Endodermal cell (in vitro differentiated cells): ENCODE results near the gene ARNT2. TPM values are rescaled to one million over a fixed set of nuclear protein-coding genes. Genes with fewer than 3 reads are reported as not detected.

Experiments used
- DNase-seq: peaks from one replicate; pipeline ENCODE4 v3.0.0-alpha.2; 2017
- H3K27ac ChIP-seq: 2 replicates; pipeline ENCODE4 v1.5.1; 2013; ENCODE audit warnings: mild to moderate bottlenecking, low read depth, low read length, moderate library complexity
- H3K27me3 ChIP-seq: 2 replicates; pipeline ENCODE4 v1.6.1; 2013; ENCODE audit warnings: mild to moderate bottlenecking, low read length, moderate library complexity; ENCODE audit not compliant: insufficient read depth, control insufficient read depth, poor library complexity, severe bottlenecking
- H3K36me3 ChIP-seq: 2 replicates; pipeline ENCODE4 v1.7.0; 2013; ENCODE audit warnings: mild to moderate bottlenecking, low read length, moderate library complexity; ENCODE audit not compliant: control insufficient read depth, insufficient read depth
- H3K4me1 ChIP-seq: one replicate; pipeline ENCODE4 v1.7.0; 2013; ENCODE audit warnings: low read length; ENCODE audit not compliant: control insufficient read depth, insufficient read depth
- H3K4me3 ChIP-seq: 2 replicates; pipeline ENCODE4 v1.5.1; 2013; ENCODE audit warnings: mild to moderate bottlenecking, low read length, moderate library complexity
- H3K9ac ChIP-seq: 2 replicates; pipeline ENCODE4 v1.6.1; 2013; ENCODE audit warnings: mild to moderate bottlenecking, low read length, moderate library complexity; ENCODE audit not compliant: poor library complexity, severe bottlenecking; ENCODE audit errors: extremely low read depth
- H3K9me3 ChIP-seq: 2 replicates; pipeline ENCODE4 v1.6.1; 2013; ENCODE audit warnings: mild to moderate bottlenecking, low read length, moderate library complexity; ENCODE audit not compliant: control insufficient read depth
- H3K27ac Mint-ChIP-seq: 2 replicates; pipeline ENCODE4 v1.8.0; 2020; ENCODE audit warnings: mixed read lengths
- H3K27me3 Mint-ChIP-seq: 2 replicates; pipeline ENCODE4 v1.8.0; 2021; ENCODE audit warnings: mild to moderate bottlenecking, mixed read lengths; ENCODE audit not compliant: insufficient read depth
- H3K36me3 Mint-ChIP-seq: 2 replicates; pipeline ENCODE4 v1.8.0; 2020; ENCODE audit warnings: low read depth, mixed read lengths
- H3K4me1 Mint-ChIP-seq: 2 replicates; pipeline ENCODE4 v1.8.0; 2020; ENCODE audit warnings: mixed read lengths
- H3K4me3 Mint-ChIP-seq: 2 replicates; pipeline ENCODE4 v1.8.0; 2020; ENCODE audit warnings: mild to moderate bottlenecking, moderate library complexity, mixed read lengths
- H3K9me3 Mint-ChIP-seq: 2 replicates; pipeline ENCODE4 v1.8.0; 2020; ENCODE audit warnings: mild to moderate bottlenecking, mixed read lengths
- WGBS, 2 experiments: methylation state at CpG; one replicate each; pipeline versions ENCODE4 v1.1.5 to v1.1.7; 2013; ENCODE audit warnings: missing lambda C conversion rate in 2 of 2, mixed read lengths in 1 of 2; ENCODE audit not compliant: insufficient coverage in 1 of 2, insufficient read length in 1 of 2; 5-methylcytosine and 5-hydroxymethylcytosine counted together
- total RNA-seq, 2 donors: library from RNA; stranded (reverse); fragmentation: NEBNext Ultra II Directional in 1 of 2; extraction: Animal tissue kit (Norgen Biotek cat#: 25700) in 1 of 2; gene quantifications; 2 replicates in 1 of 2; 3 replicates in 1 of 2; pipeline ENCODE4 v1.2.1, GENCODE V29; 2021
- TF ChIP-seq, protein P1 (sequence below): fragments of 200-600 bp; sonication (generic); conservative IDR thresholded peaks from 2 replicates; pipeline ENCODE4 v1.5.0; 2021; ENCODE audit warnings: antibody characterized with exemption, mild to moderate bottlenecking

ARNT2 gene
- total RNA-seq, 2 donors from 2014 or later: 8.0 to 15.9 TPM

GRCh38 chr15:80615361-80615736 is 211.2 kb downstream of the ARNT2 start:
- Mint-ChIP-seq H3K27me3 (peaks cover 2% of the 10 kb centered on the region), H3K4me1 (peaks cover 6% of the 10 kb centered on the region), H3K4me3 (no peak overlapping the region), H3K36me3 (no peaks in the 10 kb centered on the region), H3K9me3 (no peaks in the 10 kb centered on the region), H3K27ac (no peak overlapping the region)
- Histone ChIP-seq H3K4me3 (no peak overlapping the region), H3K4me1 (no peaks in the 10 kb centered on the region), H3K9ac (no peak overlapping the region), H3K27ac (no peak overlapping the region), H3K36me3 (no peaks in the 10 kb centered on the region), H3K27me3 (no peaks in the 10 kb centered on the region), H3K9me3 (no peaks in the 10 kb centered on the region)
- no peak for DNase-seq
- 93 to 96% methylated on average over 3 to 4 of the region's 4 CpGs for WGBS, 2 experiments
- TF ChIP-seq, protein P1, sequence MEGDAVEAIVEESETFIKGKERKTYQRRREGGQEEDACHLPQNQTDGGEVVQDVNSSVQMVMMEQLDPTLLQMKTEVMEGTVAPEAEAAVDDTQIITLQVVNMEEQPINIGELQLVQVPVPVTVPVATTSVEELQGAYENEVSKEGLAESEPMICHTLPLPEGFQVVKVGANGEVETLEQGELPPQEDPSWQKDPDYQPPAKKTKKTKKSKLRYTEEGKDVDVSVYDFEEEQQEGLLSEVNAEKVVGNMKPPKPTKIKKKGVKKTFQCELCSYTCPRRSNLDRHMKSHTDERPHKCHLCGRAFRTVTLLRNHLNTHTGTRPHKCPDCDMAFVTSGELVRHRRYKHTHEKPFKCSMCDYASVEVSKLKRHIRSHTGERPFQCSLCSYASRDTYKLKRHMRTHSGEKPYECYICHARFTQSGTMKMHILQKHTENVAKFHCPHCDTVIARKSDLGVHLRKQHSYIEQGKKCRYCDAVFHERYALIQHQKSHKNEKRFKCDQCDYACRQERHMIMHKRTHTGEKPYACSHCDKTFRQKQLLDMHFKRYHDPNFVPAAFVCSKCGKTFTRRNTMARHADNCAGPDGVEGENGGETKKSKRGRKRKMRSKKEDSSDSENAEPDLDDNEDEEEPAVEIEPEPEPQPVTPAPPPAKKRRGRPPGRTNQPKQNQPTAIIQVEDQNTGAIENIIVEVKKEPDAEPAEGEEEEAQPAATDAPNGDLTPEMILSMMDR: no peak

DNA sequence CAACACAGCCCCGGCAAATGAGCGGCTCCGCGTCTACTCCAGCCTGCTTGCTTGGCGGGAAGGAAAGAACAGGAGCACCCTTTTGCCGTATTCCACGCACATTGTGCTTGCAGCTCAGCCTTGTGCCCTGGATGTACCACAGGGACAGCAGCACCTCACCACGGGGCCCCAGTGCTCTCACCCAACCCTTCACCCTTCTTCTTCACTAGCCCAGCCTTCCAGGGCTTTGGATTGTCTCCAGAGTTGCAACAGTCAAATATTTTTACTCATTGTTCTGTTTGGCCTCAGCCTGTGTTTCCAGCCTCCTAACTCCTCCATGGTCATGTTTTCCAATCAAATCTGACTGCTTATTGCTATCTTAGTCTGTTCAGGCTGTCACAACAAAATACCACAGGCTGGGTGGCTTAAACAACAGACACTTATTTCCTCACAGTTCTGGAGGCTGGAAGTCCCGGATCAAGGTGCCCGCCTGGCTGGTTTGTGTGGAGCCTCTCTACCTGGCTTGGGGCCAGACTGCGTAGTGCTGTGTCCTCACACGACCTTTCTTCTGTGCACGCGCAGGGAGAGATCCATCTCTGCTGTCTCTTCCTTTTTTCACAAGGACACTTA is 211.7 kb downstream of the ARNT2 start:
- TF ChIP-seq, protein P1: no peak
- WGBS, 2 experiments: 91 to 93% methylated on average over 9 to 14 of the region's 14 CpGs
- no peak overlapping the region for H3K9ac ChIP-seq
- no peak overlapping the region for H3K27ac Mint-ChIP-seq
- H3K27me3 ChIP-seq: no peaks in the 10 kb centered on the region
- no peak for DNase-seq
- H3K4me3 ChIP-seq: no peak overlapping the region
- no peaks in the 10 kb centered on the region for H3K9me3 Mint-ChIP-seq
- no peaks in the 10 kb centered on the region for H3K36me3 Mint-ChIP-seq
- H3K9me3 ChIP-seq: no peaks in the 10 kb centered on the region
- H3K36me3 ChIP-seq: no peaks in the 10 kb centered on the region
- H3K4me1 Mint-ChIP-seq: peaks cover 6% of the 10 kb centered on the region
- no peak overlapping the region for H3K4me3 Mint-ChIP-seq
- H3K27ac ChIP-seq: no peak overlapping the region
- no peaks in the 10 kb centered on the region for H3K4me1 ChIP-seq
- H3K27me3 Mint-ChIP-seq: peaks cover 2% of the 10 kb centered on the region

- Histone ChIP-seq H3K9ac (no peak overlapping the region), H3K36me3 (no peaks in the 10 kb centered on the region), H3K27ac (no peak overlapping the region), H3K27me3 (no peaks in the 10 kb centered on the region), H3K4me3 (no peak overlapping the region), H3K4me1 (no peaks in the 10 kb centered on the region), H3K9me3 (peaks cover 12% of the 10 kb centered on the region)
- WGBS, 2 experiments: 91 to 94% methylated on average over 6 of the region's 7 CpGs
- Mint-ChIP-seq H3K4me3 (no peak overlapping the region), H3K27me3 (peaks cover 2% of the 10 kb centered on the region), H3K36me3 (no peaks in the 10 kb centered on the region), H3K27ac (no peak overlapping the region), H3K4me1 (peaks cover 6% of the 10 kb centered on the region), H3K9me3 (peaks cover 12% of the 10 kb centered on the region)
- TF ChIP-seq, protein P1: no peak
- no peak for DNase-seq
Observed at GRCh38 chr15:80618685-80619400, 214.7 kb downstream of the ARNT2 start.
